ENCODE results near the gene HECTD3. TPM values are rescaled to one million over a fixed set of nuclear protein-coding genes. Genes with fewer than 3 reads are reported as not detected.

HECTD3 gene
- total and polyA plus RNA-seq, 8 donors, result 23.5 to 49.0 (median 31.1) TPM

DNA sequence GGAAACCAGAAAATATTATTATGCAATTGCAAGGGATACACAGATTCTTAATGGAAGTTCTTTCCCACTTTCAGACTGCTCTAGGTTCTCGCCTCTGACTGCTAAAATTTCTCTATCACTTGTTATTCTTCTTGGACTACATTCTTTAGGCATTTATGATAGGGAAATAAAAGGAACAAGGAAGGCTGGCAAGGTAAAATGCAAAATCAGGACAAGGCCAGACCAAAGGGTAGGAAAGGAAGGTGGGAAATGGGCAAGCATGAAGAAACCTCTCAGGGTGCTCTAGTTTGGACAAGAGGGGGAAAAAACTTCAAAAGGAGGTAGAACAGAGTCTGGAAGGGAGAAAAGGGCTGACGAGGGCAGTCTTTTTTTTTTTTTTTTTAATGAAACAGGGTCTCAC lies 27.1 kb upstream of the HECTD3 start:
- intact Hi-C loops (cut with DNase I), result no loop called here
- Histone ChIP-seq H3K27ac (no peak overlapping the region), H3K27me3 (no peaks in the 10 kb centered on the region), H3K9me3 (no peaks in the 10 kb centered on the region), H3K36me3 (no peaks in the 10 kb centered on the region), H3K4me3 (no peak overlapping the region), H3K4me1 (no peaks in the 10 kb centered on the region)
- no peak for DNase-seq
- TF ChIP-seq CTCF (IDR thresholded peaks at IDR 0.05), result no peak
- FAIRE-seq, result no peak
- WGBS, 2 donors, result 92 to 96% methylated on average over 1 to 2 of the region's 2 CpGs
- no peak for ATAC-seq

- Histone ChIP-seq H3K4me3 (no peak overlapping the region), H3K27me3 (no peaks in the 10 kb centered on the region), H3K4me1 (no peaks in the 10 kb centered on the region), H3K27ac (no peak overlapping the region), H3K9me3 (no peaks in the 10 kb centered on the region), H3K36me3 (no peaks in the 10 kb centered on the region)
- DNase-seq (no peak), ATAC-seq (no peak), FAIRE-seq (no peak)
- intact Hi-C loops (cut with DNase I), result no loop called here
- no peak for TF ChIP-seq CTCF (IDR thresholded peaks at IDR 0.05)
Measured at GRCh38 chr1:45037456-45037855, 26.3 kb upstream of the HECTD3 start.

- TF ChIP-seq CTCF (IDR thresholded peaks at IDR 0.05), result no peak
- 76 to 82% methylated on average over 7 of the region's 7 CpGs for WGBS, 2 donors
- no peak for FAIRE-seq
Measured at GRCh38 chr1:45035631-45036301, 24.6 kb upstream of the HECTD3 start.

DNA sequence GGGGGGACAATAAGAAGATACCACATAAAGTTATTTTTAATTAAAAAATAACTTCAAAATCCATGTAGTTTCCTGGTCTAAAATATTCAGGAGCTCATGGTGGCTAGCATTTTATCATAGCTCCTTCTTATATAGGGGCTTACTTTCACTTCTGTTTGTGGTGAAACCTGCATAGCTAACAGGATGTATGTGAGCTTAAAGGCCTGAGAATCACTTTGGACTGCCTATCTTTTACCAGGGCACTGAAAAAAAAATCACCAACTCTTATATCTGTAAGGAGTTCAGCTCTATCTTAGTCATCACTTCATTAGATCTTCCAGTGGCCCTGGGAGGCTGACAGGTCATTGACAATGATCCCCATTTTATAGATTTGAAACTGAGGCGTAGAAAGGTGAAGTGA lies 22.2 kb upstream of the HECTD3 start:
- TF ChIP-seq CTCF (IDR thresholded peaks at IDR 0.05), result no peak
- Histone ChIP-seq H3K36me3 (no peaks in the 10 kb centered on the region), H3K27me3 (no peaks in the 10 kb centered on the region), H3K4me3 (no peak overlapping the region), H3K27ac (no peak overlapping the region), H3K4me1 (no peaks in the 10 kb centered on the region), H3K9me3 (no peaks in the 10 kb centered on the region)
- DNase-seq, result no peak
- no peak for ATAC-seq
- WGBS, 2 donors, result 98 to 100% methylated on average over 1 of the region's 1 CpG
- intact Hi-C loops (cut with DNase I), result no loop called here
- FAIRE-seq, result no peak

More at GRCh38 chr1:45035631-45036301, 24.6 kb upstream of the HECTD3 start:
- Histone ChIP-seq H3K4me3 (no peak overlapping the region), H3K9me3 (no peaks in the 10 kb centered on the region), H3K27me3 (no peaks in the 10 kb centered on the region), H3K27ac (no peak overlapping the region), H3K36me3 (no peaks in the 10 kb centered on the region), H3K4me1 (no peaks in the 10 kb centered on the region)
- DNase-seq (no peak), ATAC-seq (no peak)
- intact Hi-C loops (cut with DNase I), result no loop called here

DNA sequence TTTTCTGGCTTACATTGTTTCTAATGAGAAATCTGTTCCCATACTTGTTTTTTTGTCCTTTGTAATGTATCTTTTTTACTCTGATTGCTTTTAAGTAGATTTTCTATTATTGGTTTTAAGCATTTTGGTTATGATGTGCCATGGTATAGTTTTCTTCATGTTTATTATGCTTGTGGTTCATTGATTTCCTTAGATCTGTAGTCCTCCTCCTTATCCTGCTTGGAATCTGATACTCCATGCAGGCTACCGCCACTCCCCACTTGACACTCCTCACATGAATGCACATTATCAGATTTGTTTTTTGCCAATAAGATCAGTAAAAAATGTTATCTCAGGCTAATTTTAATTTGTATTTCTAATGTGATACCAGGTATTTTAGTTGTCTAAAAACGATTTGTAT lies 21.7 kb upstream of the HECTD3 start:
- 77 to 83% methylated on average over 2 of the region's 2 CpGs for WGBS, 2 donors
- FAIRE-seq, result no peak
- no peak for ATAC-seq
- no peak for TF ChIP-seq CTCF (IDR thresholded peaks at IDR 0.05)
- Histone ChIP-seq H3K4me3 (no peak overlapping the region), H3K4me1 (no peaks in the 10 kb centered on the region), H3K27me3 (no peaks in the 10 kb centered on the region), H3K27ac (no peak overlapping the region), H3K9me3 (no peaks in the 10 kb centered on the region), H3K36me3 (no peaks in the 10 kb centered on the region)
- no peak for DNase-seq
- intact Hi-C loops (cut with DNase I), result no loop called here
